ENCODE data around the gene PIK3R5.

GRCh38 chr17:8935191-8935590 lies 30.3 kb downstream of the PIK3R5 start:
- TF ChIP-seq CTCF (IDR thresholded peaks at IDR 0.05), result no peak
- no peak for TF ChIP-seq EZH2phosphoT487 (IDR thresholded peaks at IDR 0.05)
